ENCODE results near the gene EIF3F. TPM values are rescaled to one million over a fixed set of nuclear protein-coding genes. Genes with fewer than 3 reads are reported as not detected.

The EIF3F gene
- total and polyA plus RNA-seq, 2 of the 13 experiments (the other 11 are each of a cell fraction or from before 2014, with no cell fraction given), result 109 to 191 TPM

DNA sequence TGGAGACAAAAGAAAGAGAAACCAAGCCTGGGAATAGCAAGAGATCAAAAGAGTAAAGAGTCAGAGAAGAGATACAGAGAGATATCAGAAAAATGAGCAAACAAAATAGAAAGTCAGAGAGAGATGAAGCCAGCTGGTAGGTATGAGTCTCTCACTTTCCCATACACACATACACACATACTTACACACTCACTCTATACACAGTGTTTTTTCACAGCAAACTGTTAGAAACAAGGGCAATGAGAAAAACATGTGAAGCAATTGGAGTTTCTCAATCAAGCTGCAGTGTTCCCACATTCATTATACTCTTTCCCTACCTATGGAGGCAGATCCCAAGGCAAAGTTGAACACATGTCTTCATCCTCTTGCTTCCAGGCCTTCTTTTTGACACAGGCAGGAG lies 19.3 kb upstream of the EIF3F start:
- H2AFZ ChIP-seq (ENCODE audit: low read length), result no peak overlapping the region
- in situ Hi-C loops (cut with HindIII; ENCODE audit: extremely low pct_ligation_motif_present, low pct_unique_long_range_greater_than_20kb) (no loop called here), intact Hi-C loops (cut with micrococcal nuclease; ENCODE audit: unreplicated experiment) (no loop called here)
- no peak for ATAC-seq
- no peaks in the 10 kb centered on the region for H3K9me3 ChIP-seq (ENCODE audit: low read length)
- H3K36me3 ChIP-seq (replicated peaks in 1 of 2; ENCODE audit: control insufficient read depth in 1 of 2, insufficient read depth in 2 of 2, low read length in 2 of 2), result no peaks in the 10 kb centered on the region
- no peak overlapping the region for H3K27ac ChIP-seq (ENCODE audit: extremely low read length, insufficient read depth, low read length)
- FAIRE-seq, result no peak
- peaks cover 0 to 4% of the 10 kb centered on the region in 2 experiments; a peak in 1 of 5 replicates for H3K27me3 ChIP-seq (ENCODE audit: control insufficient read depth in 1 of 2, insufficient read depth in 2 of 2, low read length in 2 of 2)
- H4K20me1 ChIP-seq (ENCODE audit: insufficient read depth, low read length), result no peaks in the 10 kb centered on the region
- H3K79me2 ChIP-seq (ENCODE audit: insufficient read depth, low read length), result no peaks in the 10 kb centered on the region
- no peak for DNase-seq (ENCODE audit: low spot score)
- BruUV-seq (replicated peaks), result no TSS peak
- no peaks in the 10 kb centered on the region for H3K4me1 ChIP-seq (ENCODE audit: insufficient read depth, low read length)
- no peak overlapping the region for H3K4me3 ChIP-seq (replicated peaks in 1 of 3; ENCODE audit: insufficient read depth in 1 of 3, low read depth in 2 of 3, low read length in 3 of 3)
- ChIA-PET CTCF (ENCODE audit: low intra/inter-chr PET ratio, low total read pairs) (no interaction called here), POLR2A (no interaction called here)
- no peak overlapping the region for H3K4me2 ChIP-seq (ENCODE audit: low read depth, low read length)
- no peak overlapping the region for H3K9ac ChIP-seq (ENCODE audit: insufficient read depth, low read depth, low read length)
- TF ChIP-seq, protein P1, sequence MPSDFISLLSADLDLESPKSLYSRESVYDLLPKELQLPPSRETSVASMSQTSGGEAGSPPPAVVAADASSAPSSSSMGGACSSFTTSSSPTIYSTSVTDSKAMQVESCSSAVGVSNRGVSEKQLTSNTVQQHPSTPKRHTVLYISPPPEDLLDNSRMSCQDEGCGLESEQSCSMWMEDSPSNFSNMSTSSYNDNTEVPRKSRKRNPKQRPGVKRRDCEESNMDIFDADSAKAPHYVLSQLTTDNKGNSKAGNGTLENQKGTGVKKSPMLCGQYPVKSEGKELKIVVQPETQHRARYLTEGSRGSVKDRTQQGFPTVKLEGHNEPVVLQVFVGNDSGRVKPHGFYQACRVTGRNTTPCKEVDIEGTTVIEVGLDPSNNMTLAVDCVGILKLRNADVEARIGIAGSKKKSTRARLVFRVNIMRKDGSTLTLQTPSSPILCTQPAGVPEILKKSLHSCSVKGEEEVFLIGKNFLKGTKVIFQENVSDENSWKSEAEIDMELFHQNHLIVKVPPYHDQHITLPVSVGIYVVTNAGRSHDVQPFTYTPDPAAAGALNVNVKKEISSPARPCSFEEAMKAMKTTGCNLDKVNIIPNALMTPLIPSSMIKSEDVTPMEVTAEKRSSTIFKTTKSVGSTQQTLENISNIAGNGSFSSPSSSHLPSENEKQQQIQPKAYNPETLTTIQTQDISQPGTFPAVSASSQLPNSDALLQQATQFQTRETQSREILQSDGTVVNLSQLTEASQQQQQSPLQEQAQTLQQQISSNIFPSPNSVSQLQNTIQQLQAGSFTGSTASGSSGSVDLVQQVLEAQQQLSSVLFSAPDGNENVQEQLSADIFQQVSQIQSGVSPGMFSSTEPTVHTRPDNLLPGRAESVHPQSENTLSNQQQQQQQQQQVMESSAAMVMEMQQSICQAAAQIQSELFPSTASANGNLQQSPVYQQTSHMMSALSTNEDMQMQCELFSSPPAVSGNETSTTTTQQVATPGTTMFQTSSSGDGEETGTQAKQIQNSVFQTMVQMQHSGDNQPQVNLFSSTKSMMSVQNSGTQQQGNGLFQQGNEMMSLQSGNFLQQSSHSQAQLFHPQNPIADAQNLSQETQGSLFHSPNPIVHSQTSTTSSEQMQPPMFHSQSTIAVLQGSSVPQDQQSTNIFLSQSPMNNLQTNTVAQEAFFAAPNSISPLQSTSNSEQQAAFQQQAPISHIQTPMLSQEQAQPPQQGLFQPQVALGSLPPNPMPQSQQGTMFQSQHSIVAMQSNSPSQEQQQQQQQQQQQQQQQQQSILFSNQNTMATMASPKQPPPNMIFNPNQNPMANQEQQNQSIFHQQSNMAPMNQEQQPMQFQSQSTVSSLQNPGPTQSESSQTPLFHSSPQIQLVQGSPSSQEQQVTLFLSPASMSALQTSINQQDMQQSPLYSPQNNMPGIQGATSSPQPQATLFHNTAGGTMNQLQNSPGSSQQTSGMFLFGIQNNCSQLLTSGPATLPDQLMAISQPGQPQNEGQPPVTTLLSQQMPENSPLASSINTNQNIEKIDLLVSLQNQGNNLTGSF (CRISPR knock-in tag; IDR thresholded peaks at IDR 0.05), result no peak
- no peak for TF ChIP-seq SP140L (CRISPR knock-in tag; IDR thresholded peaks at IDR 0.05; ENCODE audit: borderline replicate concordance)
- TF ChIP-seq, protein P2, sequence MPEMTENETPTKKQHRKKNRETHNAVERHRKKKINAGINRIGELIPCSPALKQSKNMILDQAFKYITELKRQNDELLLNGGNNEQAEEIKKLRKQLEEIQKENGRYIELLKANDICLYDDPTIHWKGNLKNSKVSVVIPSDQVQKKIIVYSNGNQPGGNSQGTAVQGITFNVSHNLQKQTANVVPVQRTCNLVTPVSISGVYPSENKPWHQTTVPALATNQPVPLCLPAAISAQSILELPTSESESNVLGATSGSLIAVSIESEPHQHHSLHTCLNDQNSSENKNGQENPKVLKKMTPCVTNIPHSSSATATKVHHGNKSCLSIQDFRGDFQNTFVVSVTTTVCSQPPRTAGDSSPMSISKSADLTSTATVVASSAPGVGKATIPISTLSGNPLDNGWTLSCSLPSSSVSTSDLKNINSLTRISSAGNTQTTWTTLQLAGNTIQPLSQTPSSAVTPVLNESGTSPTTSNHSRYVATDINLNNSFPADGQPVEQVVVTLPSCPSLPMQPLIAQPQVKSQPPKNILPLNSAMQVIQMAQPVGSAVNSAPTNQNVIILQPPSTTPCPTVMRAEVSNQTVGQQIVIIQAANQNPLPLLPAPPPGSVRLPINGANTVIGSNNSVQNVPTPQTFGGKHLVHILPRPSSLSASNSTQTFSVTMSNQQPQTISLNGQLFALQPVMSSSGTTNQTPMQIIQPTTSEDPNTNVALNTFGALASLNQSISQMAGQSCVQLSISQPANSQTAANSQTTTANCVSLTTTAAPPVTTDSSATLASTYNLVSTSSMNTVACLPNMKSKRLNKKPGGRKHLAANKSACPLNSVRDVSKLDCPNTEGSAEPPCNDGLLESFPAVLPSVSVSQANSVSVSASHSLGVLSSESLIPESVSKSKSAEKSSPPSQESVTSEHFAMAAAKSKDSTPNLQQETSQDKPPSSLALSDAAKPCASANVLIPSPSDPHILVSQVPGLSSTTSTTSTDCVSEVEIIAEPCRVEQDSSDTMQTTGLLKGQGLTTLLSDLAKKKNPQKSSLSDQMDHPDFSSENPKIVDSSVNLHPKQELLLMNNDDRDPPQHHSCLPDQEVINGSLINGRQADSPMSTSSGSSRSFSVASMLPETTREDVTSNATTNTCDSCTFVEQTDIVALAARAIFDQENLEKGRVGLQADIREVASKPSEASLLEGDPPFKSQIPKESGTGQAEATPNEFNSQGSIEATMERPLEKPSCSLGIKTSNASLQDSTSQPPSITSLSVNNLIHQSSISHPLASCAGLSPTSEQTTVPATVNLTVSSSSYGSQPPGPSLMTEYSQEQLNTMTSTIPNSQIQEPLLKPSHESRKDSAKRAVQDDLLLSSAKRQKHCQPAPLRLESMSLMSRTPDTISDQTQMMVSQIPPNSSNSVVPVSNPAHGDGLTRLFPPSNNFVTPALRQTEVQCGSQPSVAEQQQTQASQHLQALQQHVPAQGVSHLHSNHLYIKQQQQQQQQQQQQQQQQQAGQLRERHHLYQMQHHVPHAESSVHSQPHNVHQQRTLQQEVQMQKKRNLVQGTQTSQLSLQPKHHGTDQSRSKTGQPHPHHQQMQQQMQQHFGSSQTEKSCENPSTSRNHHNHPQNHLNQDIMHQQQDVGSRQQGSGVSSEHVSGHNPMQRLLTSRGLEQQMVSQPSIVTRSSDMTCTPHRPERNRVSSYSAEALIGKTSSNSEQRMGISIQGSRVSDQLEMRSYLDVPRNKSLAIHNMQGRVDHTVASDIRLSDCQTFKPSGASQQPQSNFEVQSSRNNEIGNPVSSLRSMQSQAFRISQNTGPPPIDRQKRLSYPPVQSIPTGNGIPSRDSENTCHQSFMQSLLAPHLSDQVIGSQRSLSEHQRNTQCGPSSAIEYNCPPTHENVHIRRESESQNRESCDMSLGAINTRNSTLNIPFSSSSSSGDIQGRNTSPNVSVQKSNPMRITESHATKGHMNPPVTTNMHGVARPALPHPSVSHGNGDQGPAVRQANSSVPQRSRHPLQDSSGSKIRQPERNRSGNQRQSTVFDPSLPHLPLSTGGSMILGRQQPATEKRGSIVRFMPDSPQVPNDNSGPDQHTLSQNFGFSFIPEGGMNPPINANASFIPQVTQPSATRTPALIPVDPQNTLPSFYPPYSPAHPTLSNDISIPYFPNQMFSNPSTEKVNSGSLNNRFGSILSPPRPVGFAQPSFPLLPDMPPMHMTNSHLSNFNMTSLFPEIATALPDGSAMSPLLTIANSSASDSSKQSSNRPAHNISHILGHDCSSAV (CRISPR knock-in tag; IDR thresholded peaks at IDR 0.05; ENCODE audit: borderline replicate concordance), result no peak
- no peak for TF ChIP-seq KDM5B (CRISPR knock-in tag; IDR thresholded peaks at IDR 0.05; ENCODE audit: borderline replicate concordance)
- no peak for TF ChIP-seq ZNF83 (CRISPR knock-in tag; IDR thresholded peaks at IDR 0.05; ENCODE audit: borderline replicate concordance)
- TF ChIP-seq, protein P3, sequence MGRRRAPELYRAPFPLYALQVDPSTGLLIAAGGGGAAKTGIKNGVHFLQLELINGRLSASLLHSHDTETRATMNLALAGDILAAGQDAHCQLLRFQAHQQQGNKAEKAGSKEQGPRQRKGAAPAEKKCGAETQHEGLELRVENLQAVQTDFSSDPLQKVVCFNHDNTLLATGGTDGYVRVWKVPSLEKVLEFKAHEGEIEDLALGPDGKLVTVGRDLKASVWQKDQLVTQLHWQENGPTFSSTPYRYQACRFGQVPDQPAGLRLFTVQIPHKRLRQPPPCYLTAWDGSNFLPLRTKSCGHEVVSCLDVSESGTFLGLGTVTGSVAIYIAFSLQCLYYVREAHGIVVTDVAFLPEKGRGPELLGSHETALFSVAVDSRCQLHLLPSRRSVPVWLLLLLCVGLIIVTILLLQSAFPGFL (CRISPR knock-in tag; IDR thresholded peaks at IDR 0.05), result no peak
- TF ChIP-seq EEA1 (CRISPR knock-in tag; IDR thresholded peaks at IDR 0.05; ENCODE audit: borderline replicate concordance), result no peak
- TF ChIP-seq, protein P4, sequence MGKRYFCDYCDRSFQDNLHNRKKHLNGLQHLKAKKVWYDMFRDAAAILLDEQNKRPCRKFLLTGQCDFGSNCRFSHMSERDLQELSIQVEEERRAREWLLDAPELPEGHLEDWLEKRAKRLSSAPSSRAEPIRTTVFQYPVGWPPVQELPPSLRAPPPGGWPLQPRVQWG (CRISPR knock-in tag; IDR thresholded peaks at IDR 0.05; ENCODE audit: borderline replicate concordance, low read depth), result no peak

Data from HepG2 (cell line).